ENCODE measurements around the gene MRGPRG.

The MRGPRG gene

GRCh38 chr11:3220521-3221407 is 2.2 kb upstream of the MRGPRG start:
- no peaks in the 10 kb centered on the region for H3K9me3 ChIP-seq (ENCODE audit: control insufficient read depth, insufficient read depth, low read length)
- H3K4me3 ChIP-seq (ENCODE audit: low read length): no peak overlapping the region
- no peak overlapping the region for H3K4me2 ChIP-seq (ENCODE audit: low read length)
- H3K27ac ChIP-seq (ENCODE audit: low read depth, low read length): no peak overlapping the region
- no peaks in the 10 kb centered on the region for H4K20me1 ChIP-seq (ENCODE audit: control insufficient read depth, insufficient read depth, low read depth, low read length)
- no peaks in the 10 kb centered on the region for H3K79me2 ChIP-seq (ENCODE audit: control insufficient read depth, low read length)
- H3K4me1 ChIP-seq (ENCODE audit: control insufficient read depth, low read length): no peaks in the 10 kb centered on the region
- no peaks in the 10 kb centered on the region for H3F3A ChIP-seq (ENCODE audit: control insufficient read depth, insufficient read depth)
- no peaks in the 10 kb centered on the region for H3K27me3 ChIP-seq (ENCODE audit: control insufficient read depth, low read length)
- no peaks in the 10 kb centered on the region for H3K36me3 ChIP-seq (ENCODE audit: control insufficient read depth, low read length)
- TF ChIP-seq EZH2phosphoT487 (IDR thresholded peaks at IDR 0.05; ENCODE audit: borderline replicate concordance, low read length) (no peak), CTCF (IDR thresholded peaks at IDR 0.05; ENCODE audit: low read depth, low read length, poor library complexity, severe bottlenecking) (no peak)
- H3K9me2 ChIP-seq (replicated peaks; ENCODE audit: control insufficient read depth, low read length): no peaks in the 10 kb centered on the region

GRCh38 chr11:3220101-3220500 is 1.5 kb upstream of the MRGPRG start:
- Histone ChIP-seq H3K4me2 (ENCODE audit: low read length) (no peak overlapping the region), H3K27me3 (ENCODE audit: control insufficient read depth, low read length) (no peaks in the 10 kb centered on the region), H3K4me1 (ENCODE audit: control insufficient read depth, low read length) (no peaks in the 10 kb centered on the region), H3F3A (ENCODE audit: control insufficient read depth, insufficient read depth) (no peaks in the 10 kb centered on the region), H3K9me2 (replicated peaks; ENCODE audit: control insufficient read depth, low read length) (no peaks in the 10 kb centered on the region), H3K4me3 (ENCODE audit: low read length) (no peak overlapping the region), H3K36me3 (ENCODE audit: control insufficient read depth, low read length) (no peaks in the 10 kb centered on the region), H3K27ac (ENCODE audit: low read depth, low read length) (no peak overlapping the region), H3K79me2 (ENCODE audit: control insufficient read depth, low read length) (no peaks in the 10 kb centered on the region), H4K20me1 (ENCODE audit: control insufficient read depth, insufficient read depth, low read depth, low read length) (no peaks in the 10 kb centered on the region), H3K9me3 (ENCODE audit: control insufficient read depth, insufficient read depth, low read length) (no peaks in the 10 kb centered on the region)
- no peak for TF ChIP-seq EZH2phosphoT487 (IDR thresholded peaks at IDR 0.05; ENCODE audit: borderline replicate concordance, low read length)
- TF ChIP-seq CTCF (IDR thresholded peaks at IDR 0.05; ENCODE audit: low read depth, low read length, poor library complexity, severe bottlenecking): no peak

- H3K79me2 ChIP-seq (ENCODE audit: control insufficient read depth, low read length): no peaks in the 10 kb centered on the region
- no peak overlapping the region for H3K27ac ChIP-seq (ENCODE audit: low read depth, low read length)
- TF ChIP-seq CTCF (IDR thresholded peaks at IDR 0.05; ENCODE audit: low read depth, low read length, poor library complexity, severe bottlenecking) (no peak), EZH2phosphoT487 (IDR thresholded peaks at IDR 0.05; ENCODE audit: borderline replicate concordance, low read length) (no peak)
- no peaks in the 10 kb centered on the region for H3F3A ChIP-seq (ENCODE audit: control insufficient read depth, insufficient read depth)
- H3K9me3 ChIP-seq (ENCODE audit: control insufficient read depth, insufficient read depth, low read length): no peaks in the 10 kb centered on the region
- H3K36me3 ChIP-seq (ENCODE audit: control insufficient read depth, low read length): no peaks in the 10 kb centered on the region
- no peaks in the 10 kb centered on the region for H3K27me3 ChIP-seq (ENCODE audit: control insufficient read depth, low read length)
- H3K4me1 ChIP-seq (ENCODE audit: control insufficient read depth, low read length): no peaks in the 10 kb centered on the region
- no peak overlapping the region for H3K4me3 ChIP-seq (ENCODE audit: low read length)
- no peaks in the 10 kb centered on the region for H4K20me1 ChIP-seq (ENCODE audit: control insufficient read depth, insufficient read depth, low read depth, low read length)
- H3K4me2 ChIP-seq (ENCODE audit: low read length): no peak overlapping the region
- H3K9me2 ChIP-seq (replicated peaks; ENCODE audit: control insufficient read depth, low read length): no peaks in the 10 kb centered on the region
Observed at GRCh38 chr11:3219281-3219892, 774 bp upstream of the MRGPRG start.
